K562 (cell line): ENCODE data around the gene NLGN3. TPM values are rescaled to one million over a fixed set of nuclear protein-coding genes. Genes with fewer than 3 reads are reported as not detected.

Experiments
- ATAC-seq: fragments of 200-7000 bp; cut with Tn5 transposase; 3 replicates; pipeline ENCODE4 v1.9.1; 2020; ENCODE audit warnings: moderate library complexity
- BruUV-seq: library from RNA; stranded (reverse); fragments of 400-500 nt; replicated peaks from 2 replicates; lab custom pipeline; 2021; lab: Mats Ljungman, UMichigan
- CTCF ChIA-PET: fragments of 300-600 bp; formaldehyde crosslinking; extraction: SDS; loops from one replicate; lab custom pipeline; 2021; ENCODE audit warnings: low intra/inter-chr PET ratio; lab: Yijun Ruan, JAX
- POLR2A ChIA-PET: fragments of 300-600, 350-650 bp; sonication (Branson Sonifier 250); formaldehyde crosslinking; extraction: SDS; loops from one replicate; lab custom pipeline; 2021; ENCODE audit warnings: antibody characterized with exemption, inconsistent platforms; lab: Yijun Ruan, JAX
- DNase-seq, 4 experiments: peaks; one replicate each; pipeline versions ENCODE4 v3.0.0 to v3.0.0-alpha.2; 2011 to 2018; ENCODE audit warnings: low spot score in 3 of 4, mixed read lengths in 3 of 4; ENCODE audit errors: extremely low read depth in 1 of 4
- FAIRE-seq: peaks from 2 replicates; lab custom pipeline; 2011; peaks lifted over from hg19 to GRCh38; lab: Jason Lieb, UNC
- H2AFZ ChIP-seq: 2 replicates; pipeline ENCODE4 v1.6.0; 2011; ENCODE audit warnings: low read depth, low read length, control low read depth, inconsistent platforms
- H3K27ac ChIP-seq: fragments of 200-600 bp; 3 replicates; pipeline ENCODE4 v1.8.0; 2011; ENCODE audit warnings: low read depth, mild to moderate bottlenecking, control low read depth, inconsistent platforms, low read length, moderate library complexity, mixed read lengths; ENCODE audit errors: extremely low read depth
- H3K27me3 ChIP-seq, 2 experiments: fragments of 300-600 bp in 1 of 2; 2 replicates in 1 of 2; 3 replicates in 1 of 2; pipeline versions ENCODE4 v1.6.0 to v1.8.0; 2011; ENCODE audit warnings: inconsistent platforms in 2 of 2, low read length in 2 of 2, mild to moderate bottlenecking in 1 of 2, mixed read lengths in 1 of 2, moderate library complexity in 1 of 2; ENCODE audit not compliant: control insufficient read depth in 2 of 2, insufficient read depth in 2 of 2
- H3K36me3 ChIP-seq: fragments of 300-600 bp; 3 replicates; pipeline ENCODE4 v1.8.0; 2011; ENCODE audit warnings: mild to moderate bottlenecking, low read length, inconsistent platforms; ENCODE audit not compliant: control insufficient read depth, insufficient read depth
- H3K4me1 ChIP-seq, 2 experiments: fragments of 200-600 bp in 1 of 2; replicated peaks in 1 of 2; 2 replicates in 1 of 2; 3 replicates in 1 of 2; pipeline versions ENCODE4 v1.5.1 to v1.8.0; 2011; ENCODE audit warnings: inconsistent platforms in 2 of 2, low read length in 2 of 2, mild to moderate bottlenecking in 1 of 2, mixed read lengths in 1 of 2, moderate library complexity in 1 of 2; ENCODE audit not compliant: control insufficient read depth in 2 of 2, insufficient read depth in 2 of 2
- H3K4me2 ChIP-seq: 2 replicates; pipeline ENCODE4 v1.6.1; 2011; ENCODE audit warnings: low read length, control low read depth, inconsistent platforms, mixed read lengths; ENCODE audit not compliant: insufficient read depth
- H3K4me3 ChIP-seq: fragments of 200-600 bp; sonication (generic), shearing (Covaris generic); 2 replicates; pipeline ENCODE4 v1.5.1; 2016; ENCODE audit warnings: control low read depth, inconsistent platforms
- H3K79me2 ChIP-seq: fragments of 200-600 bp; 3 replicates; pipeline ENCODE4 v1.8.0; 2011; ENCODE audit warnings: low read length, inconsistent platforms; ENCODE audit not compliant: control insufficient read depth, insufficient read depth
- H3K9ac ChIP-seq, 2 experiments: 2 replicates each; pipeline versions ENCODE4 v1.6.0 to v1.6.1; 2011; ENCODE audit warnings: low read depth in 2 of 2, low read length in 2 of 2, control low read depth in 1 of 2, inconsistent platforms in 1 of 2, mild to moderate bottlenecking in 1 of 2, mixed read lengths in 1 of 2; ENCODE audit not compliant: insufficient read depth in 1 of 2
- H3K9me1 ChIP-seq: one replicate; pipeline ENCODE4 v1.6.0; 2011; ENCODE audit warnings: inconsistent platforms, mild to moderate bottlenecking, low read length, moderate library complexity; ENCODE audit not compliant: control insufficient read depth, insufficient read depth
- H3K9me3 ChIP-seq: replicated peaks from 2 replicates; pipeline ENCODE4 v1.5.1; 2011; ENCODE audit warnings: low read depth, low read length, inconsistent platforms; ENCODE audit not compliant: control insufficient read depth, insufficient read depth
- H4K20me1 ChIP-seq: replicated peaks from 2 replicates; pipeline ENCODE4 v1.6.1; 2011; ENCODE audit warnings: low read length, inconsistent platforms, mixed read lengths; ENCODE audit not compliant: control insufficient read depth, insufficient read depth
- EZH2 ChIP-seq: IDR thresholded peaks from 2 replicates; pipeline ENCODE4 v1.6.1; 2012; ENCODE audit warnings: low read depth, mild to moderate bottlenecking, inconsistent platforms, low read length, borderline replicate concordance
- IRF9 ChIP-seq: fragments of 450-650 bp; IDR thresholded peaks from 2 replicates; pipeline ENCODE4 v1.6.1; 2016; ENCODE audit warnings: missing biosample characterization, missing genetic modification characterization
- NCOR1 ChIP-seq: fragments of 450-650 bp; IDR thresholded peaks from 2 replicates; pipeline ENCODE4 v1.6.1; 2016; ENCODE audit warnings: mild to moderate bottlenecking, moderate library complexity
- NFE2L1 ChIP-seq: fragments of 450-650 bp; IDR thresholded peaks from 2 replicates; pipeline ENCODE4 v1.6.1; 2016; ENCODE audit warnings: missing genetic modification characterization, low read depth, mild to moderate bottlenecking, missing compliant biosample characterization, moderate library complexity, borderline replicate concordance
- PHF8 ChIP-seq: fragments of 200-600 bp; sonication (generic); IDR thresholded peaks from 2 replicates; pipeline ENCODE4 v1.6.1; 2012; ENCODE audit warnings: mixed run types, mild to moderate bottlenecking, inconsistent platforms, low read length, moderate library complexity, borderline replicate concordance
- SPI1 ChIP-seq: IDR thresholded peaks from 2 replicates; pipeline ENCODE4 v1.6.1; 2011; ENCODE audit warnings: low read depth, low read length, control low read depth, borderline replicate concordance
- ZNF76 ChIP-seq: fragments of 250-450 bp; sonication (Bioruptor Pico); IDR thresholded peaks from 2 replicates; pipeline ENCODE4 v1.4.0; 2020; ENCODE audit warnings: mild to moderate bottlenecking, moderate library complexity, borderline replicate concordance
- WGBS: fragments of 100-300 bp; shearing (Covaris generic); methylation state at CpG from one replicate; pipeline ENCODE4 v1.1.6; 2016; ENCODE audit warnings: low coverage, mixed read lengths; ENCODE audit not compliant: insufficient coverage; ENCODE audit errors: missing lambda C conversion rate; 5-methylcytosine and 5-hydroxymethylcytosine counted together
- in situ Hi-C: fragments of 300-500 bp; cut with MboI; formaldehyde crosslinking; loops from 4 replicates; pipeline ENCODE4 v1.15.0; 2018; ENCODE audit warnings: inconsistent platforms, mixed read lengths
- intact Hi-C: fragments of 100-400 bp; cut with micrococcal nuclease; formaldehyde crosslinking; loops from 2 replicates; pipeline ENCODE4 v1.14.2; 2022
- polyA plus RNA-seq, 8 experiments: library from polyadenylated mRNA; depleted of rRNA in 4 of 8; stranded (reverse) in 5 of 8; unstranded in 3 of 8; fragments of >200 nt; fragmentation: Nextera tagmentation in 2 of 8; fragmentation: Illumina TruSeq in 1 of 8; extraction: Ambion mirVana in 2 of 8; extraction: Trizol in 1 of 8; gene quantifications; 2 replicates each; pipeline versions ENCODE4 v1.2.1 to v1.2.3, GENCODE V29; 2011 to 2014; ENCODE audit warnings: inconsistent platforms in 1 of 8, missing spikeins in 1 of 8
- total RNA-seq, 7 experiments: library from RNA; depleted of rRNA in 6 of 7; stranded (reverse); fragments of >200 nt in 6 of 7; fragmentation: Illumina TruSeq in 2 of 7; extraction: Trizol in 2 of 7; gene quantifications; 2 replicates each; pipeline versions ENCODE4 v1.2.1 to v1.2.3, GENCODE V29; 2011 to 2021; ENCODE audit warnings: low replicate concordance in 1 of 7

NLGN3 gene
- total and polyA plus RNA-seq, 9 of the 15 experiments (the other 6 are each of a cell fraction or from before 2014, with no cell fraction given) = 0.03 to 0.86 (median 0.25) TPM

GRCh38 chrX:71198066-71198465 lies 53.4 kb downstream of the NLGN3 start:
- no peaks in the 10 kb centered on the region; a peak in 1 of 5 replicates for H3K4me1 ChIP-seq
- 31% methylated on average over 3 of the region's 3 CpGs for WGBS
- H3K4me3 ChIP-seq = no peak overlapping the region
- TF ChIP-seq PHF8 = peak; percentile 13; the same call in 1 of the 2 replicates
- peak; percentile 66; the same call in 1 of the 2 replicates for TF ChIP-seq SPI1
- TF ChIP-seq EZH2 = no peak
- no TSS peak for BruUV-seq
- H3K79me2 ChIP-seq = no peaks in the 10 kb centered on the region
- FAIRE-seq (no peak), ATAC-seq (peak; percentile 56), DNase-seq (no peak)
- peak overlapping the region; percentile 73 for H2AFZ ChIP-seq
- no peaks in the 10 kb centered on the region for H3K9me1 ChIP-seq
- ChIA-PET CTCF (interaction anchor here (0.6 to 0.7 kb wide), 2 partner anchors 16 to 828 kb away, joined by 3 read pairs; no protein-coding TSS in a partner anchor), POLR2A (interaction anchor here (0.8 to 0.9 kb wide), 2 partner anchors 10 to 79 kb away, joined by 3 to 4 read pairs; partner anchors contain the start of gene MED12)
- no peak overlapping the region for H3K27ac ChIP-seq
- intact Hi-C loops (no loop called here), in situ Hi-C loops (no loop called here)
- H3K27me3 ChIP-seq = no peaks in the 10 kb centered on the region; a peak in 1 of 5 replicates
- no peaks in the 10 kb centered on the region for H3K36me3 ChIP-seq
- H3K9me3 ChIP-seq = no peaks in the 10 kb centered on the region
- no peaks in the 10 kb centered on the region for H4K20me1 ChIP-seq
- no peak overlapping the region for H3K9ac ChIP-seq
- peak overlapping the region; percentile 46 for H3K4me2 ChIP-seq

- FAIRE-seq (no peak), ATAC-seq (no peak), DNase-seq (no peak)
- Histone ChIP-seq H2AFZ (no peak overlapping the region), H3K9me3 (no peaks in the 10 kb centered on the region), H3K79me2 (no peaks in the 10 kb centered on the region), H3K27ac (no peak overlapping the region), H3K9ac (no peak overlapping the region), H3K4me1 (no peaks in the 10 kb centered on the region; a peak in 1 of 5 replicates), H3K4me3 (no peak overlapping the region), H3K27me3 (no peaks in the 10 kb centered on the region), H3K4me2 (no peak overlapping the region), H3K36me3 (no peaks in the 10 kb centered on the region), H4K20me1 (no peaks in the 10 kb centered on the region), H3K9me1 (no peaks in the 10 kb centered on the region)
- BruUV-seq = no TSS peak
- in situ Hi-C loops (no loop called here), intact Hi-C loops (no loop called here)
- TF ChIP-seq ZNF76 (CRISPR knock-in tag) (no peak), NCOR1 (no peak), IRF9 (tag) (no peak), NFE2L1 (no peak)
- 43% methylated on average over 6 of the region's 7 CpGs for WGBS
- ChIA-PET CTCF (no interaction called here), POLR2A (no interaction called here)
These were observed 54.8 kb downstream of the NLGN3 start for GRCh38 chrX:71199252-71200008.
